ENCODE measurements around the gene PGAM5.
"Not testable (repeated sequence)": the region's sequence is repeated elsewhere in the genome, so short reads cannot be mapped to it uniquely, and the experiment has no call there.

PGAM5 gene

DNA sequence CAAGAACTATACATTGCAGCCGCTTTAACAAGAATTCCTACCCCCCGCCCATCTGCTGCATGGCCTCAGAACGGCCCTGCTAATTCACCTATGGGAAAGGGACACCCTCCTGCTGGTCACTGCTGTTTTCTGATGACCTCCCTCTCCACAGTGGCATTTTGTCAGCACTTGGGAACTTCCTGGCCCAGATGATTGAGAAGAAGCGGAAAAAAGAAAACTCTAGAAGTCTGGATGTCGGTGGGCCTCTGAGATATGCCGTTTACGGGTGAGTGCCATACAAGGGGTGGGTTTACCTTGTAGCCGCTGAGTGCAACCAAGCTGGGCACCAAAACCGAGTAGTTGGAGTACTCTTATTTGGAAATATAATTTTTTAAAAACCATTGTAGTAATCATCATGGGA lies 20.5 kb upstream of the PGAM5 start:
- no peak for DNase-seq

DNA sequence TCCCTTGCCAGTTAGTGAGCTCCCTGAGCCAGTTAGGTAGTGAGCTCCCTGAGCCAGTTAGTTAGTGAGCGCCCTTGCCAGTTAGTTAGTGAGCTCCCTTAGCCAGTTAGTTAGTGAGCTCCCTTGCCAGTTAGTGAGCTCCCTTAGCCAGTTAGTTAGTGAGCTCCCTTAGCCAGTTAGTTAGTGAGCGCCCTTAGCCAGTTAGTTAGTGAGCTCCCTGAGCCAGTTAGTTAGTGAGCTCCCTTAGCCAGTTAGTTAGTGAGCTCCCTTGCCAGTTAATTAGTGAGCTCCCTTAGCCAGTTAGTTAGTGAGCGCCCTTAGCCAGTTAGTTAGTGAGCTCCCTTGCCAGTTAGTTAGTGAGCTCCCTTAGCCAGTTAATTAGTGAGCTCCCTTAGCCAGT lies 18.6 kb upstream of the PGAM5 start:
- not testable (repeated sequence) for DNase-seq

DNA sequence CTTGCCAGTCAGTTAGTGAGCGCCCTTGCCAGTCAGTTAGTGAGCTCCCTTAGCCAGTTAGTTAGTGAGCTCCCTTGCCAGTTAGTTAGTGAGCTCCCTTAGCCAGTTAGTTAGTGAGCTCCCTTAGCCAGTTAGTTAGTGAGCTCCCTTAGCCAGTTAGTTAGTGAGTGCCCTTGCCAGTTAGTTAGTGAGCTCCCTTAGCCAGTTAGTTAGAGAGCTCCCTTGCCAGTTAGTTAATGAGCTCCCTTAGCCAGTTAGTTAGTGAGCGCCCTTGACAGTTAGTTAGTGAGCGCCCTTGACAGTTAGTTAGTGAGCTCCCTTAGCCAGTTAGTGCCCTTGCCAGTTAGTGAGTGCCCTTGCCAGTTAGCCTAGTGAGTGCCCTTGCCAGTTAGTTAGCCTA lies 15.8 kb upstream of the PGAM5 start:
- DNase-seq, result not testable (repeated sequence)

- no peak for DNase-seq
These were observed 15.2 kb upstream of the PGAM5 start for GRCh38 chr12:132695431-132695830.

DNA sequence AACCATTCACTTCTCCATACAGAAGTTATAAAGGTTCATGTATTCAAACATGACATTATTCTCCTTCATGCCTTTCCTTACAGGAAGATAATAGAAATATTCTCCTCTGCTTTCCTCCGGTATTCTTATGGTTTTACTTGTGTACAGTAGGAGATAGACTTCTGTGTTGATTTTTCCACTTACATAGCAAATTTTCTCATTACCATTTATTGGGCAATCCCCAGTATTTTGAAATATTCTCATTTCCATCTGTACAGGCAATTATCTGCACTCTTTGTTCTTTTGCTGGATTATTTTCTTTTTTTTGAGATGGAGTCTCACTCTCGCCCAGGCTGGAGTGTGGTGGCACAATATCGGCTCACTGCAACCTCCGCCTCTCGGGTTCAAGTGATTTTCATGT lies 12.3 kb upstream of the PGAM5 start:
- no peak for DNase-seq

- no peak for DNase-seq
These were observed 10.3 kb upstream of the PGAM5 start for GRCh38 chr12:132700212-132700822.

- no peak for DNase-seq
These were observed 8.0 kb upstream of the PGAM5 start for GRCh38 chr12:132702640-132703039.

GRCh38 chr12:132703641-132704040 lies 7.0 kb upstream of the PGAM5 start:
- no peak for DNase-seq

DNA sequence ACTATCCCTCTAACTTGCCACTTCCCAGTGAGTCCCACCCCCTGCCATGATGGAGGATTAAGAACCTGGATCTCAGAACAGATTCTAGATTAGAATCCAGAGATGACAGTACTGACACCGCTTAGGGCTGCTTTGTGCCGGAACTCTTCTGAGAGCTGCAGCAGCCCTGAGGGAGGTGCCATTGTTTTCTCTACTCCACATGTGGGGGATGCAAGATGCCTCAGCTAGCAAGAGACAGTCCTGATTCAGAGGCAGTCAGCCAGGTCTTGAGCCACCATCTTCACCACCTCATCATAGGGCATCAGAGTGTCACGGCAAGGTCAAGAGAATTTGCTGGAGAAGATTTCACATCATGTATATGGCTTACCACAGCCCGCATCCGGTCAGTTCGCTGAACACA lies 3.4 kb upstream of the PGAM5 start:
- DNase-seq, result no peak

- no peak for DNase-seq
These were observed 2.5 kb upstream of the PGAM5 start for GRCh38 chr12:132708150-132708549.

GRCh38 chr12:132710043-132710404 lies 618 bp upstream of the PGAM5 start:
- no peak for DNase-seq

DNA sequence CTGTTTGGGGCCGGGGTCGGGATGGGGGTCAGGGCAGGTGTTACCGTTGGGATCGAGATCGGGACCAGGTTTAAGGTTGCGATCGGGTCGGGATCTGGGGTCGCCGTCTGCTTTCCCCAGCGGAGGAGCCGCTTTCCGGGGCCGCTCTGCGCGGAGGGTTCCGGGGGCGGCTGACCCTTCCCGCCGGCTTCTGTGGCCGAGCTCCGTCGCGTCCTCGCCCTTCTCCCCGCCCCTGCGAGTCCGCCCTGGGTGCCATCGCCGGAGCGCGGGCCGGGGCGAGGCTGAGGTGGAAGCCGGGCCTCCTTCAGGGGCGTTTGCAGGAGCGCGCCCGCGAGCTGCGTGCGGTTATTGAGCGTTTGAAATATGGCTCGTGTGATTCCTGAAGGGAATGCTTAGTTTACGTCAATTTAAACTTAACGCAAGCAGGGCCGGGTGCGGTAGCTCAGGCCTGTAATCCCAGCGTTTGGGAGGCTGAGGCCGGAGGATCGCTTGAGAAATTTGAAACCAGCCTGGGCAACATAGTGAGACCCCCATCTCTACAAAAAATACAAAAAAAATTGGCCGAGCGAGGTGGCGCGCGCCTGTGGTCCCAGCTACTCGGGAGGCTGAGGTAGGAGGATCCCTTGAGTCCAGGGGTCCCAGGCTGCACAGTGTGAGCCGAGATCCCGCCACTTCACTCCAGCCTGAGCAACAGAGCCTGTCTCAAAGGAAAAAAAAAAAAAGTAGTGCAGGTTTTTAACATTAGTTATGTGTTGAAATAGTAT lies 620 bp downstream of the PGAM5 start:
- DNase-seq, result no peak

DNA sequence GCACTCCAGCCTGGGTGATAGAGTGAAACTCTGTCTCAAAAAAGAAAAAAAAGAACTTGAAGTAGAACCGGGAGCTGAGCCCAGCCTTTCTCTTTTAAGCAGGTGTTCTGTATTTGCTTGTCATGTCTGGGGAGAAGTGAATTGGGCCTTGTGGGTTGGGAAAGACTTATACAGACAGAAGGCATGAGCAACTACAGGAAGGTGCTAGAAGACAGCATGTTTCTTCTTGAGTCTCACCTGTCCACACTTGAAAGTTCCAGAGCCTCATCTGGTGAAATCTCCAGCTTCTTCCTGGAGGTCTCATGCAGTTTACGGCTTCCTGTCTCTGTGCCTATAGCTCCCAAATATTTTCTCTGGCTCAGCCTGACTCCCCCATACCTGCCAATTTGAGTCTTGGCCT lies 2.5 kb downstream of the PGAM5 start:
- no peak for DNase-seq

- DNase-seq, result no peak
These were observed 5.2 kb downstream of the PGAM5 start for GRCh38 chr12:132715874-132716273.

DNA sequence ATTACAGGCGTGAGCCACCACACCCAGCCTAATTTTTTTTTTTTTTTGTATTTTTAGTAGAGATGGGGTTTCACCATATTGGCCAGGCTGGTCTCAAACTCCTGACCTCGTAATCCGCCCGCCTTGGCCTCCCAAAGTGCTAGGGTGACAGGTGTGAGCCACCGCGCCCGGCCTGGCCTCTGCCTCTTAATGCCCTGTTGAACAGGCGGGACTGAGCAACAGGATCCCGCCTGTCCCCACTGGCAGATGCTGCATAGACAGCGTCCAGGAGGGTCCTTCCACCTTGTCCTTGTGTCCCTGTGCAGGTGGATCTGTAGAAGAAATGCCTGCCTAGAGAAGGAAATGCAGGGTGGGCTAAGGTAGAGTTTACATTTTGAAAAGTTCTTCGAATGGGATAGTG lies 5.7 kb downstream of the PGAM5 start:
- DNase-seq, result no peak

DNA sequence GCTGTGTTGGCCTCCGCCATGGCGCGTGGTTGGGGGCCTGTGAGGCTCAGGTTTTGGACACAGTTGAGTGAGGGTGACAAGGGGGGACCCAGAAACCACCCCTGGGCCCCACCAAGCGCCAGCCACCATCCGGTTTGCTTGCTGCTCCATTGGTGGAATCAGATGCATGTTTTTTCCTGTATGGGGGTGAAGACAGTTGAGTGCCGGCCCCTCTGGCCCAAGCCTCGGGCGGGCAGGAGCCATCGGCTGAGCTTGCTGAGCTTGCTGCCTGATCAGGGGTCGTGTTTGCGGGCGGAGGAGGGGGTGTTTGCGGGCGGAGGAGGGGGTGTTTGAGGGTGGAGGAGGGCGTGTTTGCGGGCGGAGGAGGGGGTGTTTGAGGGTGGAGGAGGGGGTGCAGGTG lies 6.4 kb downstream of the PGAM5 start:
- DNase-seq, result no peak

DNA sequence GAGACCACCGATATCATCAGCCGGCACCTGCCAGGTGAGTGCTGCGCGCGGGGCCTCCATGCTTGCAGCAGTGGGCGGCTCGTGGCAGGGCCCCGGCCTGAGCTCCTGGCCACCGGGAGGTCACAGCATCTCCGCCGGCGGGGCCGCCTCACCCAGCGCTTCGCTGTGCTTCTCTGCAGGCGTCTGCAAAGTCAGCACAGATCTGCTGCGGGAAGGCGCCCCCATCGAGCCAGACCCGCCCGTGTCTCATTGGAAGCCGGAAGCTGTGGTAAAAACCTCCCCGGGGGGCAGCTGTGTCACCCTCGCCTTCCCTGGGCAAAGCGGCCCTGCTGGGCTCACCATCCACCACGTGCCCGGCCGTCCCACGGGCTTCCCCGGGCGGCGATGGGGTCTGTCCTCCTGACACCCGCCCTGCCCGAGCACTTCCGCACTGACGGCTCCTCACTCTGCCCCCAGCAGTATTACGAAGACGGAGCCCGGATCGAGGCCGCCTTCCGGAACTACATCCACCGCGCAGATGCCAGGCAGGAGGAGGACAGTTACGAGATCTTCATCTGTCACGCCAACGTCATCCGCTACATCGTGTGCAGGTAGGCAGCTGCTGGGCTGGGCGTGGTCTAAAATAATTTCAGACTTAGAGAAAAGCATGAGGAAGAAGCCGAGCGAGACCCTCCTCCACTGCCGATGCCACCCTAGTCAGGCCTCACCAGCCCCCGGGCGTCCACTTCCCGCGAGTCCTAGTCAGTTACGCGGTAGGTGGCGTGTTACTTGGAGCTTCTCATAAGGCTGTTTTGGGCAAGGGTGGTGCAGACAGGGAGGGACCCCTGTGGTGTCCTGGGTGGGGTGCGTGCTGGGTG lies 7.1 kb downstream of the PGAM5 start:
- no peak for DNase-seq

DNA sequence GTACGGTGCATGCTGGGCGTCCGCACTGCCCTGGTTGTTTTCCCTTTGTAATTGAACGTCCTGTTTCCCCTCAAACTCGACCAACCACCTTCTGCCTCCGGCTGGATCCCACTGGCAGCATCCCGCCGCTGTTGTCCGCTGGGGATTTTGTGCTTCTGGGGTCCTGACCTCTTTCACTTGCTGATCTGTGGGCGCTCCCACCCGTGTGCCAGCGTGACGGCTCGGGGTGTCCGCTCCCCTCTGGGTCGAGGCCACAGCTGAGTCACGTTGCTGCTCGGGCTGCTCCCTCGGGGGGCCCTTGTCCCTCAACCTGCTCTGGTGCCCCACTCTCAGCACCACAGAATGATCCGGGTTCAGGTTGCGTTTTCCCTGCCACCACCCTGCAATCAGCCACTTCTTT lies 8.0 kb downstream of the PGAM5 start:
- DNase-seq, result no peak

- no peak for DNase-seq
These were observed 8.7 kb downstream of the PGAM5 start for GRCh38 chr12:132719141-132719953.

DNA sequence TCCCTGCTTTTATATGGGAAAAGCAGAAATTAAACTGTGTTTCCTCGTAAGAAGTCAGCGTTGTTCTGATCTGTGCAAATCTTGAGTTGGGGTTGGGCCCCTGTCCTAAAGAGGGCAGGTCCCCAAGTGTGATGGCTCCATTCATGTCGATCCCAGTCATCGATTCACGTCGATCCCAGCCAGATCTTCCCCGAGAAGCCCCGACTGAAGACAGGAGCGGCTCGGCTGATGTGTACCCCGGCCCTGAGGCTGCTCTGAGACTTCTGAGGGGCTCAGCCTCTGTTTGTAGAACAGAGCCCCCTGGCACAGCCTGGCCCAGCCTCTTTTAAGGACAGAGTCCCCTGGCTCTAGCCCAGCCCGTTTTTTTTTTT lies 9.3 kb downstream of the PGAM5 start:
- DNase-seq, result no peak

DNA sequence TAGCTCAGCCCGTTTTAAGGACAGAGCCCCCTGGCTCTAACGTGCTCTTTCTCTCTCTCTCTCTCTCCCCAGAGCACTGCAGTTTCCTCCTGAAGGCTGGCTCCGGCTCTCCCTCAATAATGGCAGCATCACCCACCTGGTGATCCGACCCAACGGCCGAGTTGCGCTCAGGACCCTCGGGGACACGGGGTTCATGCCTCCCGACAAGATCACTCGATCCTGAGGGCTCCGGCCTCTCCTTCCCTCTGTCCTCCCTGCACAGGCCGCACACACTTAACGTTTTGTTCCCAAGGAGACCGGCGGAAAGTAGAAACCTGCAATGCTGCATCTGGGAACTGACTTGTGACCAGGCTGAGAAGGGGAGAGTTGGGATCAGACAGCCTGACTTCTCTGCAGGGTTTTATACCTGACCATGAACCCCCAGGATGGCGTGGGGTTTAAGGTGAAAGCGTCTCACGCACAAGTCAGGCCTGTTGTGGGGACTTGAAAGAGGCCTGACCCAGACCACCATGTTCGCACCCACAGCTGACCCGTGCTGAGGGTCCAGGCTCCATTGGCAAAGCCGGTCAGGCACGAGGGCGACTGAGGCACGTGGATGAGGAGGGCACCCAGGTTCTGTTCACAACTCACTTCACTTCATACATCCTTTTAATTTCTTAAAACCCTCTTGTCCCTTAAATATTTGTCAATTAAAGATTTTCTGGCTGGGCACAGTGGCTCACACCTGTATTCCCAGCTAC lies 10.1 kb downstream of the PGAM5 start:
- no peak for DNase-seq

DNA sequence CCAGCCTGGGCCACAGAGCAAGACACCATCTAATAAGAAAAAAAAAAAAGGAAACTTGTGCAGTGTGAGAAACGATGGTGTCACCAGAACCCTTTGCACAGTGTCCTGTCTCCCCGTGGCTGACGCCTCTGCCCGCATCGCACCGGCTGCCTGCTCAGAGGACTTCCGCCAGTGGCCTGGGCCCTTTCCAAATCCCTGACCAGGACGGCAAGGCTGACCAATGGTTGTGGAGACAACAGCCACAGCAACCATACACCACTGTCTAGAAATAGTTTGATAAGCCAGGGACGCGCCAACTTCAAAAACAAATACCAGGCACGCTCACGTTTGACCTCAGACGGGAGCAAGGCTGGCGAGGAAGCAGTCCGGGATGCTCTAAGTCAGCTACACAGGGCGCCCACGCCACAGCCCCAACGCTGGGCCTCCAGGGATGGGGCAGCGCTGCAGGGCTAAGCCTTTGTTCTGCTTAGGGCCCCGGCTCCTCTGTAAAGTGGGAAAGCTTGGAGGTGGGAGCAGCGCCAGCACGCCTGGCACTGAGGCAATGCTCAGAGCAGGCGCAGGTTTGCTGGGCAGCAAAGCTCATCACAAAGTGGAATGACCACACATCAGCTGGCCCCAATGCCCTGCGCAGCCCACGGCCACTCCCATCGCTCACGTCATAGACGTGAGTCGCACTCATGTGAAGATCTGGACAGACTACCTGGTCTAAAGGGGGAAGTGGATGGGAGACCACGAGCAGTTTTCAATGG lies 12.5 kb downstream of the PGAM5 start:
- no peak for DNase-seq
